ENCODE results near the gene CCT8L2.
"Not testable (repeated sequence)": the region's sequence is repeated elsewhere in the genome, so short reads cannot be mapped to it uniquely, and the experiment has no call there.

Gene CCT8L2

DNA sequence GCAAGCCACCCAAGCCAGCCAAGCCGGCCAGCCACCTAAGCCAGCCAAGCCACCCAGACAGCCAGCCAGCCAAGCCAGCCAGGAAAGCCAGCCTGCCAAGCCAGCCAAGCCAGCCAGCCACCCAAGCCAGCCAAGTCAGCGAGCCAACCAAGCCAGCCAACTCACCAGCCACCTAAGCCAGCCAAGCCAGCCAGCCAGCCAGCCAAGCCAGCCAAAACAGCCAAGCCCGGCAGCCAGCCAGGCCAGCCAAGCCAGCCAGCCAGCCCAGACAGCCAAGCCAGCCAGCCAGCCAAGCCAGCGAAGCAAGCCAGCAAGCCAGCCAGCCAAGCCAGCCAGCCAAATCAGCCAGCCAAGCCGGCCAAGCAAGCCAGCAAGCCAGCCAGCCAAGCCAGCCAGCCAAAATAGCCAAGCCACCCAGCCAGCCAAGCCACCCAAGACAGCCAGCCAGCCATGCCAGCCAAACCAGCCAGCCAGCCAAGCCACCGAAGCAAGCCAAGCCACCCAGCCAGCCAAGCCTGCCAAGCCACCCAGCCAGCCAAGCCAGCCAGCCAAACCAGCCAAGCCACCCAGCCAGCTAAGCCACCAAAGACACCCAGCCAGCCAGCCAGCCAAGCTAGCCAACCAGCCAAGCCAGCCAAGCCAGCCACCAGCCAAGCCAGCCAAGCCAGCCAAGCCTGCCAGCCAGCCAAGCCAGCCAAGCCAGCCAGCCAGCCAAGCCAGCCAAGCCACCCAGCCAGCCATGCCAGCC is 27.6 kb downstream of the CCT8L2 start:
- not testable (repeated sequence) for H3K36me3 ChIP-seq (ENCODE audit: control insufficient read depth, insufficient read depth, low read length); H3K27me3 ChIP-seq (ENCODE audit: control insufficient read depth, insufficient read depth, low read length); H2AFZ ChIP-seq; H3K9ac ChIP-seq; H3K4me3 ChIP-seq (ENCODE audit: low read depth, low read length); H3K27ac ChIP-seq; H3K4me2 ChIP-seq (ENCODE audit: low read length); H3K79me2 ChIP-seq; H3K9me3 ChIP-seq (ENCODE audit: control insufficient read depth, low read length); H3K4me1 ChIP-seq

DNA sequence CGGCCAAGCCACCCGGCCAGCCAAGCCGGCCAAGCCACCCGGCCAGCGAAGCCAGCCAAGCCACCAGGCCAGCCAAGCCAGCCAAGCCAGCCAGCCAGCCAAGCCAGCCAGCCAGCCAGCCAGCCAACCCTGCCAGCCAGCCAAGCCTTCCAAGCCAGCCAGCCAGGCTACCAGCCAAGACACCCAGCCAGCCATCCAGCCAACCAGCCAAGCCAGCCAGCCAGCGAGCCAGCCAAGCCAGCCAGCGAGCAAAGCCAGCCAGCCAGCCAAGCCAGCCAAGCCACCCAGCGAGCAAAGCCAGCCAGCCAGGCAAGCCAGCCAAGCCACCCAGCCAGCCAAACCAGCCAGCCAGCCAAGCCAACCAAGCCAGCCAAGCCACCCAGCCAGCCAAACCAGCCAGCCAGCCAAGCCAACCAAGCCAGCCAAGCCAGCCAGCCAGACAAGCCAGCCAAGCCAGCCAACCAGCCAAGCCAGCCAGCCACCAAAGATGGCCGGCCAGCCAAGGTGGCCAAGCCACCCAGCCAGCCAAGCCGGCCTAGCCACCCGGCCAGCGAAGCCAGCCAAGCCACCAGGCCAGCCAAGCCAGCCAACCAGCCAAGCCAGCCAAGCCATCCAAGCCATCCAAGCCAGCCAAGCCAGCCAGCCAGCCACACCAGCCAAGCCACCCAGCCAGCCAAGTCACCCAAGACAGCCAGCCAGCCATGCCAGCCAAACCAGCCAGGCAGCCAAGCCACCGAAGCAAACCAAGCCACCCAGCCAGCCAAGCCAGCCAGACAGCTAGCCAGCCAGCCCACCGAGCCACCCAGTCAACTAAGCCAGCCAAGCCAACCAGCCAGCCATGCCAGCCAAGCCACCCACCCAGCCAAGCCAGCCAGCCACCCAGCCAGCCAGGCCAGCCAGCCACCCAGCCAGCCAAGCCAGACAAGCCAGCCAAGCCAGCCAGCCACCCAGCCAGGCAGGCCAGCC is 28.8 kb downstream of the CCT8L2 start:
- Histone ChIP-seq H3K4me1 (no peaks in the 10 kb centered on the region), H3K79me2 (no peaks in the 10 kb centered on the region), H3K27me3 (ENCODE audit: control insufficient read depth, insufficient read depth, low read length) (no peaks in the 10 kb centered on the region), H2AFZ (no peak overlapping the region), H3K27ac (no peak overlapping the region), H3K4me2 (ENCODE audit: low read length) (no peak overlapping the region), H3K4me3 (ENCODE audit: low read depth, low read length) (no peak overlapping the region), H3K9ac (no peak overlapping the region), H3K9me3 (ENCODE audit: control insufficient read depth, low read length) (no peaks in the 10 kb centered on the region), H3K36me3 (ENCODE audit: control insufficient read depth, insufficient read depth, low read length) (no peaks in the 10 kb centered on the region)
- TF ChIP-seq, protein P1, sequence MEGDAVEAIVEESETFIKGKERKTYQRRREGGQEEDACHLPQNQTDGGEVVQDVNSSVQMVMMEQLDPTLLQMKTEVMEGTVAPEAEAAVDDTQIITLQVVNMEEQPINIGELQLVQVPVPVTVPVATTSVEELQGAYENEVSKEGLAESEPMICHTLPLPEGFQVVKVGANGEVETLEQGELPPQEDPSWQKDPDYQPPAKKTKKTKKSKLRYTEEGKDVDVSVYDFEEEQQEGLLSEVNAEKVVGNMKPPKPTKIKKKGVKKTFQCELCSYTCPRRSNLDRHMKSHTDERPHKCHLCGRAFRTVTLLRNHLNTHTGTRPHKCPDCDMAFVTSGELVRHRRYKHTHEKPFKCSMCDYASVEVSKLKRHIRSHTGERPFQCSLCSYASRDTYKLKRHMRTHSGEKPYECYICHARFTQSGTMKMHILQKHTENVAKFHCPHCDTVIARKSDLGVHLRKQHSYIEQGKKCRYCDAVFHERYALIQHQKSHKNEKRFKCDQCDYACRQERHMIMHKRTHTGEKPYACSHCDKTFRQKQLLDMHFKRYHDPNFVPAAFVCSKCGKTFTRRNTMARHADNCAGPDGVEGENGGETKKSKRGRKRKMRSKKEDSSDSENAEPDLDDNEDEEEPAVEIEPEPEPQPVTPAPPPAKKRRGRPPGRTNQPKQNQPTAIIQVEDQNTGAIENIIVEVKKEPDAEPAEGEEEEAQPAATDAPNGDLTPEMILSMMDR (IDR thresholded peaks at IDR 0.05): no peak

- TF ChIP-seq, protein P1 (IDR thresholded peaks at IDR 0.05): no peak
- Histone ChIP-seq H2AFZ (no peak overlapping the region), H3K36me3 (ENCODE audit: control insufficient read depth, insufficient read depth, low read length) (no peaks in the 10 kb centered on the region), H3K79me2 (no peaks in the 10 kb centered on the region), H3K4me2 (ENCODE audit: low read length) (no peak overlapping the region), H3K27ac (no peak overlapping the region), H3K27me3 (ENCODE audit: control insufficient read depth, insufficient read depth, low read length) (no peaks in the 10 kb centered on the region), H3K9me3 (ENCODE audit: control insufficient read depth, low read length) (no peaks in the 10 kb centered on the region), H3K4me3 (ENCODE audit: low read depth, low read length) (no peak overlapping the region), H3K4me1 (no peaks in the 10 kb centered on the region), H3K9ac (no peak overlapping the region)
Measured at GRCh38 chr22:16562711-16563554, 29.7 kb downstream of the CCT8L2 start.

DNA sequence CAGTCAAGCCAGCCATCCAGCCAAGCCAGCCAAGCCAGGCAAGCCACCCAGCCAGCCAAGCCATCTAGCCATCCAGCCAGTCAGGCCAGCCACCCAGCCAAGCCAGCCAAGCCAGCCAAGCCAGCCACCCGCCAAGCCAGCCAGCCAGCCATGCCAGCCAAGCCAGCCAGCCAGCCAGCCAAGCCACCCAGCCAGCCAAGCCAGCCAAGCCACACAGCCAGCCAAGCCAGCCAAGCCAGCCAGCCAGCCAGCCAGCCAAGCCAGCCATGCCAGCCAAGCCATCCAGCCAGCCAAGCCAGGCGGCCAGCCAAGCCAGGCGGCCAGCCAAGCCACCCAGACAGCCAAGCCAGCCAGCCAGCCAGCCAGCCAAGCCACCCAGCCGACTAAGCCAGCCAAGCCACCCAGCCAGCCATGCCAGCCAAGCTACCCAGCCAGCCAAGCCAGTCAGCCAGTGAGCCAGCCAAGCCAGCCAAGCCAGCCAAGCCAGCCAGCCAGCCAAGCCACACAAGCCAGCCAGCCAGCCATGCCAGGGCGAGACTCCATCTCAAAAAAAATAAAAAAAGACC is 31.4 kb downstream of the CCT8L2 start:
- not testable (repeated sequence) for H3K9me3 ChIP-seq (ENCODE audit: control insufficient read depth, low read length); H3K36me3 ChIP-seq (ENCODE audit: control insufficient read depth, insufficient read depth, low read length); H2AFZ ChIP-seq; H3K4me1 ChIP-seq; H3K79me2 ChIP-seq; H3K27ac ChIP-seq; H3K4me2 ChIP-seq (ENCODE audit: low read length); H3K27me3 ChIP-seq (ENCODE audit: control insufficient read depth, insufficient read depth, low read length); H3K9ac ChIP-seq; H3K4me3 ChIP-seq (ENCODE audit: low read depth, low read length)

GRCh38 chr22:16560651-16561050 is 32.0 kb downstream of the CCT8L2 start:
- H3K79me2 ChIP-seq; H3K4me1 ChIP-seq; H3K4me3 ChIP-seq (ENCODE audit: low read depth, low read length); H3K9me3 ChIP-seq (ENCODE audit: control insufficient read depth, low read length); H3K9ac ChIP-seq; H3K4me2 ChIP-seq (ENCODE audit: low read length); H3K27ac ChIP-seq; H3K27me3 ChIP-seq (ENCODE audit: control insufficient read depth, insufficient read depth, low read length); H3K36me3 ChIP-seq (ENCODE audit: control insufficient read depth, insufficient read depth, low read length); H2AFZ ChIP-seq: not testable (repeated sequence)

DNA sequence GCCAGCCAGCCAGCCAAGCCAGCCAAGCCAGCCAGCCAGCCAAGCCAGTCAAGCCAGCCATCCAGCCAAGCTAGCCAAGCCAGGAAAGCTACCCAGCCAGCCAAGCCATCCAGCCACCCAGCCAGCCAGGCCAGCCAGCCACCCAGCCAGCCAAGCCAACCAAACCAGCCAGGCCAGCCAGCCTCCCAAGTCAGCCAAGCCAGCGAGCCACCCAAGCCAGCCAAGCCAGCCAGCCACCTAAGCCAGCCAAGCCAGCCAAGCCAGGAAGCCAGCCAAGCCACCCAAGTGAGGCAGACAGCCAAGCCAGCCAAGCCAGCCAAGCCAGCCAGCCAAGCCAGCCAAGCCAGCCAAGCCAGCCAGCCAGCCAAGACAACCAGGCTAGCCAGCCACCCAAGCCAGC is 32.6 kb downstream of the CCT8L2 start:
- H3K79me2 ChIP-seq; H3K9me3 ChIP-seq (ENCODE audit: control insufficient read depth, low read length); H3K9ac ChIP-seq; H3K27ac ChIP-seq; H3K4me2 ChIP-seq (ENCODE audit: low read length); H2AFZ ChIP-seq; H3K36me3 ChIP-seq (ENCODE audit: control insufficient read depth, insufficient read depth, low read length); H3K4me3 ChIP-seq (ENCODE audit: low read depth, low read length); H3K27me3 ChIP-seq (ENCODE audit: control insufficient read depth, insufficient read depth, low read length); H3K4me1 ChIP-seq: not testable (repeated sequence)
